HepG2 (cell line): Measurements from ENCODE around the gene CSKMT. TPM values are rescaled to one million over a fixed set of nuclear protein-coding genes. Genes with fewer than 3 reads are reported as not detected.

ENCODE experiments used
- CBFB ChIP-seq: sonication (generic); formaldehyde crosslinking; IDR thresholded peaks from 2 replicates; pipeline ENCODE4 v1.4.0; 2020; ENCODE audit warnings: missing genetic modification reagents
- CBX5 ChIP-seq: sonication (generic); formaldehyde crosslinking; IDR thresholded peaks from 2 replicates; pipeline ENCODE4 v1.4.0; 2020; ENCODE audit warnings: missing genetic modification reagents, borderline replicate concordance
- CEBPG ChIP-seq: IDR thresholded peaks from 2 replicates; pipeline ENCODE4 v1.6.1; 2016
- E2F2 ChIP-seq: sonication (generic); formaldehyde crosslinking; IDR thresholded peaks from 2 replicates; pipeline ENCODE4 v1.4.0; 2020; ENCODE audit warnings: missing genetic modification reagents, borderline replicate concordance
- ELF1 ChIP-seq: sonication (generic); formaldehyde crosslinking; IDR thresholded peaks from 2 replicates; pipeline ENCODE4 v1.4.0; 2020; ENCODE audit warnings: missing genetic modification reagents
- HINFP ChIP-seq: sonication (generic); formaldehyde crosslinking; IDR thresholded peaks from 2 replicates; pipeline ENCODE4 v1.4.0; 2020; ENCODE audit warnings: low read depth, mild to moderate bottlenecking, missing genetic modification reagents
- HNF1A ChIP-seq, 2 experiments: sonication (generic) in 1 of 2; formaldehyde crosslinking in 1 of 2; IDR thresholded peaks; 2 replicates each; pipeline versions ENCODE4 v1.4.0 to v1.6.1; 2016 to 2020; ENCODE audit warnings: borderline replicate concordance in 1 of 2, low read depth in 1 of 2, mild to moderate bottlenecking in 1 of 2, missing genetic modification reagents in 1 of 2
- MATR3 ChIP-seq: sonication (generic); formaldehyde crosslinking; IDR thresholded peaks from 2 replicates; pipeline ENCODE4 v1.4.0; 2020; ENCODE audit warnings: missing genetic modification reagents
- MZF1 ChIP-seq: sonication (generic); formaldehyde crosslinking; IDR thresholded peaks from 2 replicates; pipeline ENCODE4 v1.8.1; 2023; ENCODE audit warnings: mild to moderate bottlenecking, missing genetic modification reagents, borderline replicate concordance
- NFIB ChIP-seq: sonication (generic); formaldehyde crosslinking; IDR thresholded peaks from 2 replicates; pipeline ENCODE4 v1.9.0; 2021; ENCODE audit warnings: missing genetic modification reagents, mild to moderate bottlenecking, borderline replicate concordance
- SIX1 ChIP-seq: sonication (generic); formaldehyde crosslinking; IDR thresholded peaks from 2 replicates; pipeline ENCODE4 v1.4.0; 2020; ENCODE audit warnings: missing genetic modification reagents, borderline replicate concordance
- SSRP1 ChIP-seq: IDR thresholded peaks from 2 replicates; pipeline ENCODE4 v1.6.1; 2016; ENCODE audit warnings: control low read depth
- TAF1 ChIP-seq: sonication (generic); formaldehyde crosslinking; IDR thresholded peaks from 2 replicates; pipeline ENCODE4 v1.4.0; 2020; ENCODE audit warnings: missing genetic modification reagents
- TRIM24 ChIP-seq: sonication (generic); formaldehyde crosslinking; IDR thresholded peaks from 2 replicates; pipeline ENCODE4 v1.8.0; 2022; ENCODE audit warnings: mild to moderate bottlenecking, missing genetic modification reagents
- ZBTB25 ChIP-seq: IDR thresholded peaks from 2 replicates; pipeline ENCODE4 v1.6.1; 2018; ENCODE audit warnings: missing genetic modification reagents
- ZNF10 ChIP-seq: sonication (generic); formaldehyde crosslinking; IDR thresholded peaks from 2 replicates; pipeline ENCODE4 v1.4.0; 2020; ENCODE audit warnings: mild to moderate bottlenecking, low read depth, missing genetic modification reagents, borderline replicate concordance
- ZNF510 ChIP-seq: sonication (generic); formaldehyde crosslinking; IDR thresholded peaks from 2 replicates; pipeline ENCODE4 v1.4.0; 2020; ENCODE audit warnings: low read depth, mild to moderate bottlenecking, missing genetic modification reagents
- ZNF740 ChIP-seq: sonication (generic); formaldehyde crosslinking; IDR thresholded peaks from 2 replicates; pipeline ENCODE4 v1.4.0; 2020; ENCODE audit warnings: missing genetic modification reagents
- ZNF780A ChIP-seq: sonication (generic); formaldehyde crosslinking; IDR thresholded peaks from 2 replicates; pipeline ENCODE4 v1.8.0; 2022; ENCODE audit warnings: mild to moderate bottlenecking, missing genetic modification reagents, moderate library complexity
- polyA plus RNA-seq, 8 experiments: library from polyadenylated mRNA; depleted of rRNA in 3 of 8; stranded (reverse) in 7 of 8; unstranded in 1 of 8; fragments of >200 nt; fragmentation: Illumina TruSeq in 4 of 8; extraction: Trizol in 4 of 8; gene quantifications; 2 replicates each; pipeline versions ENCODE4 v1.2.1 to v1.2.3, GENCODE V29; 2011 to 2016; ENCODE audit warnings: low read depth in 4 of 8, missing spikeins in 1 of 8, mixed read lengths in 1 of 8; ENCODE audit not compliant: insufficient read depth in 1 of 8
- total RNA-seq, 5 experiments: library from RNA; depleted of rRNA; stranded (reverse); fragments of >200 nt; fragmentation: Illumina TruSeq; extraction: Trizol; gene quantifications; 2 replicates each; pipeline ENCODE4 v1.2.3, GENCODE V29; 2016; ENCODE audit warnings: low read depth in 1 of 5

CSKMT gene
- total and polyA plus RNA-seq, 2 of the 13 experiments (the other 11 are each of a cell fraction or from before 2014, with no cell fraction given), result 7.6 to 31.8 TPM

- TF ChIP-seq E2F2 (CRISPR knock-in tag) (no peak; the same call in 1 of the 2 replicates), CEBPG (CRISPR knock-in tag) (no peak; the same call in 1 of the 2 replicates), HINFP (CRISPR knock-in tag) (0 out of 2 replicates have a peak, but pooled peaks have one; percentile 22), MZF1 (CRISPR knock-in tag) (no peak), SSRP1 (CRISPR knock-in tag) (peak; percentile 22; the same call in 1 of the 2 replicates), TRIM24 (CRISPR knock-in tag) (no peak), CBFB (CRISPR knock-in tag) (no peak), ELF1 (peak; percentile 48; the same call in 1 of the 2 replicates), ZNF10 (no peak), ZBTB25 (CRISPR knock-in tag) (no peak; the same call in 1 of the 2 replicates), SIX1 (CRISPR knock-in tag) (no peak), ZNF740 (no peak), MATR3 (CRISPR knock-in tag) (no peak), TAF1 (CRISPR knock-in tag) (peak; percentile 96), CBX5 (CRISPR knock-in tag) (peak; percentile 55; the same call in 1 of the 2 replicates), NFIB (CRISPR knock-in tag) (no peak), ZNF510 (CRISPR knock-in tag) (no peak), ZNF780A (CRISPR knock-in tag) (no peak; the same call in 1 of the 2 replicates), HNF1A (IDR thresholded peaks at IDR 0.05; ENCODE audit: low read depth) (no peak), HNF1A (CRISPR knock-in tag; IDR thresholded peaks at IDR 0.05; ENCODE audit: borderline replicate concordance) (no peak)
These were observed 18.9 kb upstream of the CSKMT start, which contains the start of gene GANAB (continued) for GRCh38 chr11:62645946-62646824.
